ENCODE data around the gene PSMC3.

The PSMC3 gene

GRCh38 chr11:47411884-47412746 is 14.1 kb downstream of the PSMC3 start:
- peak; percentile 55 for DNase-seq

DNA sequence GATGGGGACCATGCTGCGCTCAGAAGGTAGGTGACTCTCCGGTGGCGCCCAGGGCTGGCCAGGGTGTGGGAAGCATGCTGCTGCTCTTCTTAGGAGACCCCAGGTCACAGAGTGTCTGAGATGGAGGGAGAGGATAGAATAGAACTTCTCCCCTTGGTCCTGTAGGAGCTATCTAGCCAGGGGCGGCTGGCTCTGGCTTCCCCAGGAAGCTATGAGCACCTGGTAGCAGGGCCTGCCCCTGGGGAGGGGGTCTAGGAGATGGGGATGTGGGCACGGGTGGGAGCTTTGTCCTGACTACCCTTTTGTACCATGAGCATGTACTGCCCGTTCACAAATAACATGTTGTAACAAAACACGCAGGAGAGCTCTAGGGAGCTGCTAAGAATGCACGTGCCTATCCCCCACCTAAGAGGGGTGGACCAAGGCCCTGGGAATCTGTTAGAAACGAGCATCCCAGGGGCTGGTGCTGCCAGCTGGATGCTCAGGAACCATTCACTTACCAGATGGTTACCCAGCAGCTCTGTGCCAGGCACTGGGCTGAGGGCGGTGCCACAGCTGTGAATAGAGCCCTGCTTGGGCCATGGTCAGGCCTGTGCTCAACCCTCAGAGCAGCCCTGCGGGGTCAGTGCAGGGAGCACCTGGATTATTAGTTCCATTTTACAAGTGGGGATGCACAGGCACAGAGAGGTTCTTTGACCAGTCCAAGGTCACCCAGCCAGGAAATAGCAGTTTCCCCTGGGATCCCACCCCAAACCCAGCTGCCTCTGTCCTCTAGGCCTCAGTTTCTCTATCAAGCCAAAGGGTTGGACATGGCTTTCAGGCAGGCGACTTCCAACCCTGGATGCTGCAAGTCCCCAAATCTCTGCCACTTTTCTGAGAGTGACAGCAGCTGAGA is 15.6 kb downstream of the PSMC3 start:
- no peak for DNase-seq

- DNase-seq = no peak
Observed at GRCh38 chr11:47409440-47410369, 16.5 kb downstream of the PSMC3 start.

- no peak for DNase-seq
Observed at GRCh38 chr11:47408598-47409439, 17.4 kb downstream of the PSMC3 start.

DNA sequence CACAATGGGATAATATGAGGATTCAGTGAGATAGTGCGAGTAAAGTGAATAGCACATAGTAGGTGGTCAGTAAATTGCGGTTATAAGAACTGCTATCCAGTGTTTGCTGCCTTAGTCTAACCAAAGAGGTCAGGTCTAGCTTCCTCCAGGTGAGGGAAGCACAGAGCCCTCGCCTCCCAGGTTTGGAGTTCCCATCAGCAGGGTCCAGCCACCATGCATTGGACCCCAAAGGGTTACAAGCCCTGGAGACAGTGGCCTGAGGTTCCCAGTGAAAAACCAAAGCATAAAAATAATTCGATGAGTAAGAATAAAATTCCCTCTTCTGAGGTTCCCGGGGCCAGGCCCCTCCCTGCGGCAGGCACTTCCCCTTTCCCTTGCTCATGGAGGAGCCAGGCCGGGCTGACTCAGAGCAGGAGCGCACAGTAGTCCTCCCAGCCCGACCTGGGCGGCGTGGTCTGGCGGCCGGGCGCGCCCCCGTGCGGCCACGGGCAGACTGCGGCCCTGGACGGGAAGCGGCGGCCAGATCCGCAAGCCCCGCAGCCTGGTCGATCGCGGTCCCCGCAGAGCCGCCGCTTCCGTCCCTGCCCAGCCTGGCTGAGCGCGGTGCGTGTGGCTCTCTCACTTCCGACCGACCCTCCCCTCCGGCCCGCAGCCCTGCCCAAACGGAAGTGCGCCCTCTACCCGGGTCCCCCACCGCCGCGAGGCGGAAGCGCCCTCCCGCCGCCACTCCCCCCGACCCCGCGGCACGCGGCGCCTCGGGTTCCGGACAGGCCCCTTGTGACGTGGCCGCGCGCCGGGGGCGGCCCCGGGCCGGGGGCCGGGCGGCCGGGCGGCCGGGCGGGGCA is 18.3 kb downstream of the PSMC3 start, which contains the start of gene SLC39A13:
TSS of gene SLC39A13 (plus strand) at position 845 of the 845 bp plus-strand sequence. CDS start 1,505 bp downstream, outside the sequence.
- DNase-seq = peak; percentile 88

- no peak for DNase-seq
Observed at GRCh38 chr11:47406896-47407745, 19.1 kb downstream of the PSMC3 start.

DNA sequence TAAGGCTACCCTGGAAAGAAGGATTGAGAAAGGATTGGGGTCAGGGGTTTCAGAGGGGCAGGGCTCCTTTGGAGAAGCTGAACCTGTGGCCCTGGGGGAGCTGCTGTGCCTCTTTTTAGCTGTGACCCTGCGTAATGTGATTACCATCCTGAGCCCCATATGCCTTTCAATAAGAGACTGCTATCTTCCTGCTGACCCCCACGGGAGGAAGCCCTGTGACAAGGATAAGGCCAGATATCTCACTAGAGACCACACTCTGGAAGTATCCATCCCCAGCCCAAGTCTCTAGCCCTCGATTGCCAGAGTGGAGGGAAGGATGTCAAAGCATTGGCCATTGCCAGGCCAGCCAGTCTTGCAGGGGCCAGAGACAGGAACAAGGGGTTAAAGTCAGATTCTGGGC is 22.7 kb downstream of the PSMC3 start:
- no peak for DNase-seq

- no peak for DNase-seq
Observed at GRCh38 chr11:47403135-47403534, 23.1 kb downstream of the PSMC3 start.

- no peak for DNase-seq
Observed at GRCh38 chr11:47400768-47401279, 25.4 kb downstream of the PSMC3 start.

DNA sequence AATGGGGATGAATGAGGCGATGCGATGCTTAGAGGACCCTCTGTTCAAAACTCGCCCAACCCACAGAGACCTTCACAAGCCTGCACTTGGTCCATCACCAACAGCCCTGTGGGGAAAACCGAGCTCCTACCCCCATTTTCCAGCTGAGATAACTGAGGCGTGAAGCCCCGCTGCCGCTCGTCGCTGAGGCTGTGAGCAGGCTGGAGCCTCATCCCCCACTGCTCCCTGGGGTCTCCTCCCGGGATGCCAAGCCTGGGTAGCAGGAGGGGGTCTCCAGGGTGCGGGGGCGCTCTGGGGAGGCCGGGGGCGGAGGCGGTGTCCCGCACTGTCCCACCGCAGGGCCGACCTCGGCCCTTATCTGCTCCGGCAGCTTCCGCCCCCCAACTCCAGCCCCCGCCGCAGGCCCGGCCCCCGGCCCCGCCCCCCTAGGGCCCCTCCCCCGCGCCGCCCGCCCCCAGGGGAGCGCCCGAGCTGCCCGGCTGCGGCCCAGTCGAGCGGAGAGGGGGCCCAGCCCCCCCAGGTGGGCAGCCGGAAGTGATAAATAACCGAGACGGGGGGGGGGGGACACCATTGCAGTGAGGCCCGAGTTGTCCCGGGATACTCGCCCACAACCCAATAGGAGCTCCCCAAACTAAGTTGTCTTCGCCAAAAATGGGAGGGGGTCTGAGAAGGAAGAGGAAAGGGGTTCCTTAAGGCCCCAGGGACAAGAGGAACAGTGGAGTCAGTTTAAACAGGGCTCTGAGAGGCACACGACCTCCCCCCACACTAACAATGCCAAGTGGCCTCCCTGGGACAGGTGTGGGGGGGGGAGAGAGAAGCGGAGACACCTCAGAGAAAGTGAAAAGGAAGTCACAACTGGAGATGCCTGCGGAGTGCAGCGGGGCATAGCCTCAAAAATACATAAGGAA is 26.1 kb downstream of the PSMC3 start:
- peak; percentile 29 for DNase-seq

DNA sequence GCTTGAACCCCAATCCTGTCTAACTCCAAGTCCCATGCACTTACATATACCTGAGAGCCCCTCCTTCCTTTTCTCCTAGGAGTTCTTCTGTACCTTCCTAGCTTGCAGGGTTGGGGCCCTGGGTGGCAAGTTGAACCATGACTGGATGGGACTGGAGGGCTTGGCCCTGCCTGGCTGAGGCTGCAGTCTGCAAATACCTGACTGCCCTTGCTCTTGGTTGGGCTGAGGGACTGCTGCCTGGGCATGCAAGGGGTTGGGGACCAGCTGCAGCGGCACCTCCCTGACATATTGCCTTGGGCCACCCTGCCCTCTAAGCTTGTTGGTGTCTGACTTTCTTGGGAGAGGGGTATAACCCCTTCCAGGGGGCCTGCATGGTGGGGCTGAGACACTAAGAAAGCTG is 27.7 kb downstream of the PSMC3 start:
- DNase-seq = no peak

DNA sequence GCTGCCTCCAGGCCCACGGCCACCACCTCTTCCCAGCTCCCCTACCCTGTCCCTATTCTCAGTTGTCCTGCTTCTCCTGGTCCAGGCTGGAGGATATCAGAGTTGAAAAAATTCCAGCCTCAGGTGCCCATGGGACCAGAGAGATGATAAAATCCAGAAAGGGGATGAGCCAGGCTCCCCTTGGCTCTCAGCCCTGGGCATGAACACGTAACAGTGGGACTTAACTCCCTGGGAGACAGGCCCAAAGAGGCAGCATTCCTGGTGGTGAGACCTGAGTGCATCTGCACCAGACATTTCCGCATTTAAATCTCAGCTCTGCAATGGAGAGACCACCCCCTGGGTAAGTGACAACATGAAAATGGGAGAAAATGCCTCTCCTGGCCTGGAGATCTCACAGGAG is 28.2 kb downstream of the PSMC3 start:
- DNase-seq = no peak

GRCh38 chr11:47396049-47396320 is 30.3 kb downstream of the PSMC3 start:
- no peak for DNase-seq

- no peak for DNase-seq
Observed at GRCh38 chr11:47395223-47396048, 30.8 kb downstream of the PSMC3 start.

- peak; percentile 47 for DNase-seq
Observed at GRCh38 chr11:47394322-47395222, 31.7 kb downstream of the PSMC3 start.

GRCh38 chr11:47394050-47394321 is 32.3 kb downstream of the PSMC3 start:
- DNase-seq = no peak
